Endothelial cell of umbilical vein (primary cell): ENCODE measurements around the gene KIF3B. TPM values are rescaled to one million over a fixed set of nuclear protein-coding genes. Genes with fewer than 3 reads are reported as not detected.
A peak's percentile ranks its signal among the peaks of the same experiment; 100 is the strongest.

Experiments
- BruUV-seq: library from RNA; stranded (reverse); fragments of 400-500 nt; replicated peaks from 2 replicates; lab custom pipeline; 2021; lab: Mats Ljungman, UMichigan
- CTCF ChIA-PET: fragments of 300-600, 350-600 bp; sonication (Branson Sonifier 250); formaldehyde crosslinking; loops from one replicate; lab custom pipeline; 2021; ENCODE audit warnings: antibody characterized with exemption, inconsistent platforms; lab: Charles Lee
- POLR2A ChIA-PET: fragments of 300-600, 350-600 bp; sonication (Branson Sonifier 250); formaldehyde crosslinking; loops from one replicate; lab custom pipeline; 2021; ENCODE audit warnings: antibody characterized with exemption, inconsistent platforms; lab: Charles Lee
- DNase-seq: peaks from one replicate; pipeline ENCODE4 v3.0.0-alpha.2; 2011; ENCODE audit warnings: low read depth, low spot score
- FAIRE-seq: peaks from 2 replicates; lab custom pipeline; 2011; peaks lifted over from hg19 to GRCh38; lab: Jason Lieb, UNC
- H2AFZ ChIP-seq: 2 replicates; pipeline ENCODE4 v1.6.0; 2012; ENCODE audit warnings: low read depth, low read length, control low read depth, inconsistent platforms
- H3K27ac ChIP-seq: 2 replicates; pipeline ENCODE4 v1.5.1; 2011; ENCODE audit warnings: low read depth, mild to moderate bottlenecking, control low read depth, low read length, moderate library complexity; ENCODE audit not compliant: insufficient read depth
- H3K27me3 ChIP-seq, 2 experiments: 2 replicates each; pipeline versions ENCODE4 v1.6.0 to v1.6.1; 2011; ENCODE audit warnings: low read length in 2 of 2, mixed read lengths in 1 of 2; ENCODE audit not compliant: control insufficient read depth in 2 of 2, insufficient read depth in 2 of 2
- H3K36me3 ChIP-seq, 2 experiments: 2 replicates in 1 of 2; 3 replicates in 1 of 2; pipeline ENCODE4 v1.5.1; 2011; ENCODE audit warnings: low read length in 2 of 2, mild to moderate bottlenecking in 1 of 2, moderate library complexity in 1 of 2; ENCODE audit not compliant: control insufficient read depth in 2 of 2, insufficient read depth in 2 of 2; ENCODE audit errors: extremely low read depth in 1 of 2
- H3K4me1 ChIP-seq: 3 replicates; pipeline ENCODE4 v1.5.1; 2011; ENCODE audit warnings: mild to moderate bottlenecking, low read length; ENCODE audit not compliant: control insufficient read depth, insufficient read depth; ENCODE audit errors: extremely low read depth
- H3K4me2 ChIP-seq: 2 replicates; pipeline ENCODE4 v1.6.1; 2011; ENCODE audit warnings: low read length, control low read depth, mixed read lengths; ENCODE audit not compliant: insufficient read depth
- H3K4me3 ChIP-seq, 3 experiments: fragments of 200-600 bp in 1 of 3; sonication (generic), shearing (Covaris generic) in 1 of 3; replicated peaks in 1 of 3; 2 replicates each; pipeline ENCODE4 v1.5.1; 2011 to 2016; ENCODE audit warnings: control low read depth in 3 of 3, low read length in 3 of 3, mild to moderate bottlenecking in 2 of 3, inconsistent platforms in 1 of 3, low read depth in 1 of 3, moderate library complexity in 1 of 3; ENCODE audit not compliant: insufficient read depth in 1 of 3
- H3K79me2 ChIP-seq: 2 replicates; pipeline ENCODE4 v1.6.0; 2012; ENCODE audit warnings: low read length, inconsistent platforms; ENCODE audit not compliant: control insufficient read depth, insufficient read depth
- H3K9ac ChIP-seq: replicated peaks from 2 replicates; pipeline ENCODE3; 2011; ENCODE audit warnings: low read length, control low read depth; ENCODE audit not compliant: insufficient read depth; ENCODE audit errors: extremely low read depth
- H3K9me1 ChIP-seq: replicated peaks from 3 replicates; pipeline ENCODE4 v1.6.0; 2011; ENCODE audit warnings: mild to moderate bottlenecking, low read length; ENCODE audit not compliant: control insufficient read depth, insufficient read depth; ENCODE audit errors: extremely low read depth
- H3K9me3 ChIP-seq: replicated peaks from 2 replicates; pipeline ENCODE4 v1.5.1; 2012; ENCODE audit warnings: low read length, inconsistent platforms; ENCODE audit not compliant: control insufficient read depth, insufficient read depth
- H4K20me1 ChIP-seq: replicated peaks from 2 replicates; pipeline ENCODE3; 2011; ENCODE audit warnings: mild to moderate bottlenecking, low read length; ENCODE audit not compliant: control insufficient read depth, insufficient read depth; ENCODE audit errors: extremely low read depth
- CTCF ChIP-seq, 2 donors: IDR thresholded peaks; 1 replicate in 1 of 2; 2 replicates in 1 of 2; pipeline ENCODE4 v1.5.1; 2011; ENCODE audit warnings: low read length in 2 of 2, mild to moderate bottlenecking in 2 of 2, moderate library complexity in 2 of 2, control low read depth in 1 of 2, inconsistent platforms in 1 of 2, low read depth in 1 of 2; ENCODE audit not compliant: insufficient read depth in 1 of 2; ENCODE audit errors: extremely low read depth in 1 of 2
- EZH2 ChIP-seq: IDR thresholded peaks from 2 replicates; pipeline ENCODE4 v1.6.1; 2012; ENCODE audit warnings: borderline replicate concordance, low read depth, mild to moderate bottlenecking, moderate library complexity, low read length, inconsistent platforms; ENCODE audit not compliant: severe bottlenecking
- FOS ChIP-seq: IDR thresholded peaks from 2 replicates; pipeline ENCODE4 v1.6.1; 2011; ENCODE audit warnings: mild to moderate bottlenecking, low read length, moderate library complexity, borderline replicate concordance; ENCODE audit not compliant: insufficient read depth
- GATA2 ChIP-seq: IDR thresholded peaks from 2 replicates; pipeline ENCODE4 v1.7.0; 2011; ENCODE audit warnings: low read depth, mild to moderate bottlenecking, moderate library complexity, mixed read lengths, low read length; ENCODE audit not compliant: insufficient read length, insufficient read depth
- JUN ChIP-seq: IDR thresholded peaks from 2 replicates; pipeline ENCODE4 v1.6.1; 2011; ENCODE audit warnings: borderline replicate concordance, low read depth; ENCODE audit not compliant: insufficient read length, insufficient read depth
- MYC ChIP-seq: IDR thresholded peaks from one replicate; pipeline ENCODE4 v1.6.1; 2011; ENCODE audit warnings: mild to moderate bottlenecking, low read depth, low read length
- POLR2A ChIP-seq: IDR thresholded peaks from 2 replicates; pipeline ENCODE4 v1.6.1; 2012; ENCODE audit warnings: low read depth, mild to moderate bottlenecking, control low read depth, low read length
- POLR2AphosphoS5 ChIP-seq: IDR thresholded peaks from 2 replicates; pipeline ENCODE4 v1.6.1; 2012; ENCODE audit warnings: low read depth, mild to moderate bottlenecking, control low read depth, low read length, moderate library complexity; ENCODE audit not compliant: insufficient read depth
- dilution Hi-C: fragments of 300-500 bp; cut with MboI; formaldehyde crosslinking; loops from one replicate; pipeline ENCODE4 v1.15.0; 2019; ENCODE audit warnings: low sequenced_read_pairs; ENCODE audit not compliant: extremely low pct_ligation_motif_present
- intact Hi-C: fragments of 100-400 bp; cut with micrococcal nuclease; formaldehyde crosslinking; loops from one replicate; pipeline ENCODE4 v1.10.0; 2022
- polyA plus RNA-seq, 4 experiments: library from polyadenylated mRNA; depleted of rRNA in 3 of 4; stranded (reverse) in 3 of 4; unstranded in 1 of 4; fragments of >200 nt; gene quantifications; 2 replicates each; pipeline versions ENCODE4 v1.2.1 to v1.2.3, GENCODE V29; 2011 to 2012; ENCODE audit warnings: missing spikeins in 1 of 4
- total RNA-seq: library from RNA; stranded (reverse); gene quantifications from 2 replicates; pipeline ENCODE4 v1.2.3, GENCODE V29; 2021
- TF ChIP-seq, protein P1 (sequence below): IDR thresholded peaks from 2 replicates; pipeline ENCODE4 v1.6.1; 2011; ENCODE audit not compliant: insufficient read depth, insufficient read length

KIF3B gene
- total and polyA plus RNA-seq, 2 donors (not counting 3 experiments of a cell fraction or from before 2014, with no cell fraction given): 14.5 to 25.1 TPM

DNA sequence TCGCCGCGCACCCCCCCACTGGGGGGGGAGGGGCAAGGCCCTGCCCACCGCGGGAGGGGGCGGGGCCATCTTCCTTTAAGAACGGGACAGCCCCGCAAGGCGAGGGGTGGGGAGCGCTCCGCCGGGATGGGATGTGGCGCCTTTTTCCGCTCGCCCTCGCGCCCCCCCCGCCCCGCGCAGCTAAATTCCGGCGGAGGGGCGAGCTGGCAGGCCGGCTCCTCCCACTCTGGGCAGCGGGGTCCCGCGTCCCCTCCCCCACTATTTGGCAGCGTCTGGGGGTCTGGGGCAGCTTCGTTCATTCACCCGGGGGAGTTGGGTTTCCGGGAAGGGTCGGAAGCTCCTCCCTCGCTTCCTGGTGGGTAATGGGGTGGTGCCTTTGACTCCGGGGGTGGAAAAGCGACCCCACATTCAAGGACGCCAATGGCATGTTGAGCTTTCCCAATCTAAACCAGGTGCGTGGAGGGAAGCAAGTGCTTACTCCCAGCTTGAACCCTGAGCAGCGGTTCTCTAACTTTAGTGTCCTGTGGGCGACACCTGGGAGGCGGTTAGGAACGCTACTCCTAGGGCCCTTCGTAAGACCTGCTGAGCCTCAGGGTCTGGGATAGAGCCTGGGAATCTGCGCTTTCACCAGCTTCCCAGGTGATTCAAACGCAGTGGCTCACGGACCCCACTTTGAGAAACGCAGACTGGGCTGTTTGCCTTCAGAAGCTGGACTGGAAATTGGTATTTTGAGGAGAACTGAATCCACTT is 81.6 kb downstream of the KIF3B start:
- Histone ChIP-seq H3K4me3 (peak overlapping the region; percentile 78 to 92 (median 92)), H3K9me3 (no peaks in the 10 kb centered on the region), H3K27ac (peak overlapping the region; percentile 72), H2AFZ (no peak overlapping the region), H3K4me2 (peak overlapping the region; percentile 92), H3K79me2 (peaks cover 55% of the 10 kb centered on the region), H3K9me1 (no peaks in the 10 kb centered on the region), H3K36me3 (no peaks in the 10 kb centered on the region), H3K4me1 (peaks cover 30% of the 10 kb centered on the region), H3K27me3 (no peaks in the 10 kb centered on the region), H4K20me1 (peaks cover 8% of the 10 kb centered on the region), H3K9ac (peak overlapping the region; percentile 85)
- ChIA-PET CTCF (interaction anchor here (1.3 to 2.1 kb wide), 2 partner anchors 22 to 122 kb away, joined by 3 to 8 read pairs; no protein-coding TSS in a partner anchor), POLR2A (interaction anchor here (0.9 kb wide), 1 partner anchor 190 kb away, joined by 3 read pairs; no protein-coding TSS in a partner anchor)
- dilution Hi-C loops: no loop called here
- intact Hi-C loops: loop anchor here (1.0 kb wide), 3 partner anchors 74 to 152 kb away; partner anchors contain the start of genes PLAGL2 and POFUT1
- DNase-seq (peak; percentile 63), FAIRE-seq (no peak)
- TSS peak; percentile 49 for BruUV-seq
- TF ChIP-seq, protein P1, sequence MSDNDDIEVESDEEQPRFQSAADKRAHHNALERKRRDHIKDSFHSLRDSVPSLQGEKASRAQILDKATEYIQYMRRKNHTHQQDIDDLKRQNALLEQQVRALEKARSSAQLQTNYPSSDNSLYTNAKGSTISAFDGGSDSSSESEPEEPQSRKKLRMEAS: no peak
- TF ChIP-seq POLR2AphosphoS5 (peak; percentile 47), POLR2A (peak; percentile 70)

DNA sequence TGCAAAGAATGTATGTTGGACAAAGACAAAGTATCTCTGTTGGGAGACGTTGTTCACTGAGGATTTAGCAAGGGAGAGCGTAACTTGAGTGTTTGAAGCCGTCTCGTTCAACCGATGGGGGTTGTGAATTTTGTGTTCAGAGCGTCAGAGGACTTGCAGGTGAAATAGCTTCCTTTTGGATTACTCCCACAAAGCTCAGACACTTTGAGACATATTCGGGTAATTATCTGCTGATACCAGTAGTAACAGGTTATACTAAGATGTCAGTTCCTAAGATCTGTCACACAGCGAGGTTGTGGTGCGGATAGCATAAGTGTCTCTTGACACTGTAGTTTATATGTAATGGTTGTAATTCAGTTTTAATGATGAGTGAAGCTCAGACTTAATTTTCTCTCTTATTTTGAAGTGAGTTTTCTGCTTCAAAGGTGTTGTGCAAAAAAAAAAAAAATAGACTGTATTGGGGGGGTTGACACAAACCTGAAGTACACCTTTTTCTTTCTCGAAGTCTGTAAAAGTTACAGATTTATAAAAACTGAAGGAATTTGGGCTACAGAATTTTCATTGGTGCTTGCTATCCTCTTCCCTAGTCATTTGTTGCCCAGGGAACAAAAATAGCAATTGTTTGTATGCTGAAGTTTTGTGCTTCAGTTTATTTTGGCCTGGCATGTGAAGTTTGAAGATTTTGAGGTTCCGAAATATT is 82.3 kb downstream of the KIF3B start:
- Histone ChIP-seq H3K9me1 (no peaks in the 10 kb centered on the region), H2AFZ (no peak overlapping the region), H3K27ac (peak overlapping the region; percentile 72), H3K27me3 (no peaks in the 10 kb centered on the region), H3K9me3 (no peaks in the 10 kb centered on the region), H3K9ac (peak overlapping the region; percentile 85), H3K4me2 (peak overlapping the region; percentile 92), H3K36me3 (no peaks in the 10 kb centered on the region), H3K4me3 (peak overlapping the region; percentile 78 to 92 (median 92)), H4K20me1 (peaks cover 8% of the 10 kb centered on the region), H3K4me1 (peaks cover 30% of the 10 kb centered on the region), H3K79me2 (peaks cover 62% of the 10 kb centered on the region)
- ChIA-PET POLR2A (interaction anchor here (0.9 kb wide), 2 partner anchors 11 to 191 kb away, joined by 3 read pairs; no protein-coding TSS in a partner anchor), CTCF (interaction anchor here (2.1 kb wide), 1 partner anchor 23 kb away, joined by 8 read pairs; no protein-coding TSS in a partner anchor)
- BruUV-seq: no TSS peak
- DNase-seq: peak; percentile 26
- intact Hi-C loops (loop anchor here (1.0 kb wide), 1 partner anchor 74 kb away; no protein-coding TSS in a partner anchor), dilution Hi-C loops (no loop called here)
- TF ChIP-seq FOS (no peak), EZH2 (no peak), GATA2 (no peak), JUN (no peak), CTCF (IDR thresholded peaks at IDR 0.05; ENCODE audit: extremely low read depth in 1 of 2, insufficient read depth in 1 of 2, low read depth in 1 of 2, low read length in 2 of 2) (no peak), POLR2AphosphoS5 (no peak), MYC (no peak)
- TF ChIP-seq, protein P1: no peak
- FAIRE-seq: no peak
